Tibial nerve (tissue), 3 donors: ENCODE results near the gene GRIK4.

Source experiments
- POLR2A ChIP-seq, 2 donors: fragments of 450-650 bp; IDR thresholded peaks; one replicate each; pipeline ENCODE4 v1.6.1; 2017; ENCODE audit warnings: antibody characterized with exemption in 2 of 2, mild to moderate bottlenecking in 2 of 2, moderate library complexity in 2 of 2
- TF ChIP-seq, protein P1 (sequence below), 5 experiments: fragments of 200-600 bp in 3 of 5; fragments of 450-650 bp in 2 of 5; sonication (generic) in 3 of 5; IDR thresholded peaks; one replicate each; pipeline ENCODE4 v1.5.1; 2016 to 2019; ENCODE audit warnings: antibody characterized with exemption in 5 of 5, mild to moderate bottlenecking in 3 of 5, moderate library complexity in 2 of 5

DNA sequence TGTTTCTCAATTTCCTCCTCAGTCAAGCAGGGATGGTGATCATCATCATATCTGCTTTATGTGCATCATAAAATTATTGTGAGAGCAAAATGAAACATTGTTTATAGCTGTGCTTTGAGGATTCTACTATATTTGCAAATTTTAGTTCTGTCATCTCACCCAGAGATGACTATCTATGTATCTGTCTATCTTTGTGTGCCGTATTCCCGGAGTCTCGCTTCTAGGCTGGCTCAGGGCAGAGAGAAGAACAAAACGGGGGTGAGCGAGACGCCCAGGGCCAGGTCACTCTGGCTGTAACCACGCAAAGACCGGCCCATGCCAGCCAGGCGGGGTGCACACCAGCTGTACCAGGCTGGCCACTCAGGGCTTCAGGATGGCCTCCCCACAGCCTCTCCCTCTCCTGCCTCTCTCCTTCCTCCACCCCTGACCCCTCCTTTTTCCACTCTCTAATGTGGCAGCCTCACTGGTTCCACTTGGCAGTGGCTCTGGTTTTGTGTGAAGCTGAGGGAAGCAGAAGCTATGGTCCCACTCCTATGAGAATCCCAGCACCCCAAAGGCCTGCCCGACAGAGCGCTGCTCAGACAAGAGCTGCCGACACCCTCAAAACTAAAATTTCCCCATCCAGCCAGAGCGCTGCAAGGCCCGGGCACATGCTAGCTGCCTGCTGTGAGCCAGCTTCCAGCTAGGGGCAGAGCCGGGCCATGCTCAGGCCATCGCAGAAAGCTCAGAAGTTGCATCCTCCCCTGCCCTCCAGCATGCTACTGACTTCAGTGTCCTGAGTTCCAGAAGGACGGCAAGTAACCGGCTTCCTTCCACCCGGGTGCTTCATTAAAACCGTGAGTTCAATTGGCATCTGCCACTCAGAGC is 372.8 kb downstream of the GRIK4 start:
- TF ChIP-seq, protein P1, sequence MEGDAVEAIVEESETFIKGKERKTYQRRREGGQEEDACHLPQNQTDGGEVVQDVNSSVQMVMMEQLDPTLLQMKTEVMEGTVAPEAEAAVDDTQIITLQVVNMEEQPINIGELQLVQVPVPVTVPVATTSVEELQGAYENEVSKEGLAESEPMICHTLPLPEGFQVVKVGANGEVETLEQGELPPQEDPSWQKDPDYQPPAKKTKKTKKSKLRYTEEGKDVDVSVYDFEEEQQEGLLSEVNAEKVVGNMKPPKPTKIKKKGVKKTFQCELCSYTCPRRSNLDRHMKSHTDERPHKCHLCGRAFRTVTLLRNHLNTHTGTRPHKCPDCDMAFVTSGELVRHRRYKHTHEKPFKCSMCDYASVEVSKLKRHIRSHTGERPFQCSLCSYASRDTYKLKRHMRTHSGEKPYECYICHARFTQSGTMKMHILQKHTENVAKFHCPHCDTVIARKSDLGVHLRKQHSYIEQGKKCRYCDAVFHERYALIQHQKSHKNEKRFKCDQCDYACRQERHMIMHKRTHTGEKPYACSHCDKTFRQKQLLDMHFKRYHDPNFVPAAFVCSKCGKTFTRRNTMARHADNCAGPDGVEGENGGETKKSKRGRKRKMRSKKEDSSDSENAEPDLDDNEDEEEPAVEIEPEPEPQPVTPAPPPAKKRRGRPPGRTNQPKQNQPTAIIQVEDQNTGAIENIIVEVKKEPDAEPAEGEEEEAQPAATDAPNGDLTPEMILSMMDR (IDR thresholded peaks at IDR 0.05) = no peak
- TF ChIP-seq POLR2A (IDR thresholded peaks at IDR 0.05) = no peak
